ENCODE measurements around the gene WDR72.
"Not testable (repeated sequence)": the region's sequence is repeated elsewhere in the genome, so short reads cannot be mapped to it uniquely, and the experiment has no call there.

Gene WDR72

DNA sequence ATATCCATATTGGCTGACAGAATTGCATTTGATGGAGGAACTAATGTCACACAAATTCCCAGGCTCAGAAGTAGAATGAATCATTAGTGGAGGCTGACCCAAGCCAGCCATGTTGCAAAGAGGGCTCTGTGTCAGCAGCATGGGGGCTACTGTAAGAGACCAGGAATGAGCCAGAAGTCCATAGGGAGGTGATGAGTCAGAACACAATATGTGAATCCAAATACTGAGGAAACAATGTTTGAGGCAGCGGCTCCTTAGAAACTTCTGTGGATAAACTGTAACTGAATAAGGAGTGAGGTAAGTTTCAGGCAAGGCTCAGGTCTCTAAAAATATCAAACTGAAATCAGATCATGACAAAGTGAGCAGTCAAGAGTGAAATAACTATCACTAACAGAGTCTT is 170.7 kb downstream of the WDR72 start:
- no peak for DNase-seq

DNA sequence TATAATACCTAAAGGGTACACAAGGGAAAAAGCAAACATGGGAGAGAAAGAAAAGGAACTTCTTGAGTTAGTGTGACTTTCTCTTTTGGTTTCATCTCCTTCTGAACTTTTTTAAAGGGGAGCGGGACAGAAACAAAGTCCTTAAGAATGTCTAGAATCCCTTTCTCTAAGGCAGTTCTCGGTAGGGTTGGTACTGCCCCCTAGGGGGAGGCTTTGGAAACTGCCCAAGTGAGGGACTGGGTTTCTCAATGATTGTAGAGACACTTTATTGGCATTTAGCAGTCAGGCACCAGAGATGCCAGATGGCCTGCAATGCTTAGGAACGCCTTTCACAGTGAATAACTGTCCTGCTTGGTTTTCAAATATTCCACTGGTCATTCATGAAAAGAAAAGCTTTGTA is 172.7 kb downstream of the WDR72 start:
- DNase-seq: peak; percentile 11

DNA sequence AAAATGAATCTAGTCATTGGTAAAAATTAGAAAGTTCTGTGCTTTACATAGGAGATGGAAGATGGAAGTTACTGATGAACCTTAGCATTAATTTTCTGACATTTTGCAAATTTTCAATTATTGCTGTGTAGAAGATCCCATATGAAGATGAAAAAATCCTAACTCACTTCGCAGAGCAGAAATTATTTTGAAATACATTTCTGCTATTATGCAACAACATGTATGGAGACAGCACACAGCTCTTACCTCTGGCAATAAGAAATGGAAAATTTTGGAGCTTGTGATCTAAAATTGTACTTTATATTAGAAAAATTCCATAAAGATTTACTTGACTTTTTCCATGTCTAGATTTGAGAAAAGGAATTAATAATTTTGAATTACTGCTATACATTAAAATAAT is 177.9 kb downstream of the WDR72 start:
- no peak for DNase-seq

DNA sequence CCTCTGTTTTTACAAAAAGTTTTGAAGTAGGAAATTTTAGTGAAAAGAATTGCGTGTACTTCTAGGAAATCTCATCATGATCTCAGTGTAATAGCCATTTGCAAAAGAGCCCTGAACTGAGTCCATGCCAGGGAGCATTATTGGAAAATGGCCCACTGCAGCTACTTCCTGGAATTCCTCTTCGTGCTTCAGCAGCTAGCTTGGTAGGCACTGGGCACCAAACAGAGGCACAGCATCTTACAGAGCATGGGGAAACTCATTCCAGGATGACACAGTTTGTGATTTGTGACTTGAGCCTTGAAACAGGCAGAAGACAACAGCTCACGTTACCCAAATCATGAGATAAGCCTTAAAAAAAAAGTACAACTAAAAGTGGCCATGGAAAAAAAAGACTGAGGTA is 179.1 kb downstream of the WDR72 start:
- no peak for DNase-seq

DNA sequence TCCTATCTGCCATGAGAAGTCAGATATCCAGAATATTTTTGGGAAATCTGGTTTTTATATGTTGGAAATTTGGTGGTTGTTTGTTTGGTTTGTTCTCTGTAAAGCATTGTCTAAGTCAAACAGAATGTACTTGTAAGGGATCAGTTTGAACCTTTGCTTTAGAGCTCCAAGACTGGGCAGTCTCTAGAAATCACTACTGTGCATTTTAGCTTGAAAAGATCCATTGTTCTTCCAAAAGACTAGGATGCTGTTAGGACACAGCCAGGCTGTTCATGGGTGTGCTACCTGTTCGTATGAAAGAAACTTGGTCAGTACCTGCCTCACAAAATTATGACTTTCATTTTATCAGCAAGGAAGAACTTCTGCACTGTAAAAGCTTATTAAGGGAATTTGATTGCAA is 182.6 kb downstream of the WDR72 start:
- DNase-seq: no peak

DNA sequence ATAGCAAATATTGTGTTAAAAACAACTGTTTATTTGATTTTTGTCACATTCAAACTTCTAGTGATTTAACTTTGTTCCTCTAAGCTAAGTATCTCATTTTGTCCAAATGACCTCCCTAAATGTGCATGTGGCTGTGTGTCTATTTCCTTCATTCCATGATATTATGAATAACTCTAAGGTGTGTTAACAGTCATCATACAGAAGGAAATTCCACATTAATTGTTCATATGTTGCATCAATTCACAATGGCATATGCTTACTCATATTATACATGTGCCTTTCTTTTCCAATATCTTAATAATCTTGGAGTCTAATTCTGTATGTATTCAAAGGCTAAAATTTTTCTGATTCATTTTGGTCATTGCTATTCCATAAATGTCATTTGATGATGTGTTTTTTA is 186.4 kb downstream of the WDR72 start:
- DNase-seq: no peak

DNA sequence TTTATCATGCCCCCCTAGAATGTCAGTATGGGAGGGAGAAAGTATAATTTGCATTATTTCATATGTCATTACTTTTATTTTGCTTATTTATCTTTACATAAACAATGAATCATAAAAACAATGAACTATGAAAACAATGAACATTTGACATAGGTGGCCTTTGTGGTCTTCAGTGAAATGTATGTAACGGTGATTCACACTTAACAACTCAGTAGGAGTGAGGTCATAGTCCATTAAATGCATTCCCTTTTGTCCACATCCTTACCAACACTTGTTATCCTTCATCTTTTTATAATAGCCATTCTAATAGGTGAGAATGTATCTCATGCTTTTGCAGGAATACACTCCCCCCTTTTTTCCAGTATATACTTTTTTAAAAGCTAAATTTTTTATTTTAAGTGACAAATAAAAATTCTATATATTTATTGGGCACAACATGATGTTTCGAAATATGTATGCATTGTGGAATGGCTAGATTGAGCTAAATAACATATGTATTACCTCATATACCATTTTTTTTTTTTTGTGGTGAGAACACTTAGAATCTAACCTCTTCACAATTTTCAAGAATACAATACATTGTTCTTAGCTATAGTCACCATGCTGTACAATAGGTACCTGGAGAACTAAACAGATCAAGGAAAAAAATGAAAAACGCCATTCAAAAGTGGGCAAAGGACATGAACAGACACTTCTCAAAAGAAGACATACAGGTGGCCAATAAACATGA is 189.5 kb downstream of the WDR72 start:
- DNase-seq: no peak

DNA sequence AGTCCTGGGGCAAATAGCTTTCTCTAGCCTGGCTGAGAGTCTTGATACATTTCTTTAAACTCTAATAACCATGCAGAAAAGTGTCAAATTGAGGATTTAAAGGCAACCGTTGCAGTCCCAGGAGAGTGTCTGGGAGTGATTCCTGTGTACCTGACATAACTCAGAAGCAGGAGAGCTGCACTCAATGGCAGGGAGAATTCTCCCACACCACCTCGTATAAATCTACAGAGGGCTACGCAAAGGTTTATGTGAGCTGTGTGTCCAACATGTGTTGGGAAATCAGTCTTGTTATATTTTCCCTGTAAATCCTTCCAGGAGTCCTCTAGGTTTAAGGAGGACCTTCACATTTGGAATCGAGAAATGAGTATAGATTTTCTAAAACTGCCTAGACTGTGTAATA is 192.6 kb downstream of the WDR72 start:
- no peak for DNase-seq

DNA sequence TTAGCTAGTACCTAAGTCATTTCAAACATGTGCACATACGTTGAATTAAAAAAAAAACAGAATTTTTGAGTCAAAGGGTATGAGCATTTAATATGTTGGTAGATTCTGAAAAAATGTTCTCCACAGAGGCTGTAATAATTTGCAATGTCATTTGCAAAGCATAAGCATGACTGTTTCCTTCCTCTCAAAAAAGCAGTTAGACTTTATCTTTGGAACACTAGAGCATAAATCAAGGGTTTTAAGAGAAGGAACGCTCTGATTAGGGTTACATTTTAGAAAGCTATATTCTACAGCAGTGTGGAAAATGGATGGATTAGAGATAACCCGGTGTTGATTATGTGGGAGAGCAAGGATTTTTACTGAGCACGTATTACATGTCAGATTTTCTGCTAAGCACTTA is 193.7 kb downstream of the WDR72 start:
- DNase-seq: no peak

DNA sequence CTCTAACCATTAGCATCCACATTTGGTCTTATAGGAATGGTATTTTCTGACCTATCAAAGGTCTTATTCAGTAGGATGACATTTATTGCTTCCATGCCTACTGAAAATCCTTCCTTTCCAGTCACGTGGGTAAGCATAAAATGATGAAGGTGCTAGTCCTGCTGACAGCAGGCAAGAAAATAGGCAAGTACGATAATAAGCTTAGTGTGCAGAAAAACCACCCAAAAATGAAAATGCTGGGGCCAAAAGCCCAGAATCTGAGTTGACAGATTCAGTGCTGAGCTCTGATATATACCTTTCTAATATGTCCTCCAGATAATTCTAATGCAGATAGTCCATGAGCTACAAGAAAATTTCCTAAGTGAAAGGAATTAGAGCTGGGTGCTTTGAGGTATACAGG is 194.8 kb downstream of the WDR72 start:
- no peak for DNase-seq

DNA sequence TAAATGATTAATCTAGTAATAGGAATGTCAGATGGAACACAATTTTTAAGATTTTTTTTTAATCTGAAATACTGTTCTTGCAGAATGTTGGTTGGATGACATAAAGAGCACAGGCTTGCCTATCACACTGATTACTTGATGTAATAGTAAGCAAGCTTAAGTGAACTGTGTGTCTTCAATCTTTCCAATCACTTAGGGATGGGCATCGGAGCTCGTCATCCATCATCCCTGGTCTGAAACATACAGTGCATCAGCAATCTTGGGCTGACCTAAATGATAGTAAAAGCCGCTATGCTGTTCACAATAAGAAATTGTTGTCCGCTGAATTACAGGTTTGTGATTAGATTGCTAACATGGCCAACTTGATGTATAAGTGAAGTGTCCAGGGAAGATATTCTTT is 195.8 kb downstream of the WDR72 start:
- no peak for DNase-seq

DNA sequence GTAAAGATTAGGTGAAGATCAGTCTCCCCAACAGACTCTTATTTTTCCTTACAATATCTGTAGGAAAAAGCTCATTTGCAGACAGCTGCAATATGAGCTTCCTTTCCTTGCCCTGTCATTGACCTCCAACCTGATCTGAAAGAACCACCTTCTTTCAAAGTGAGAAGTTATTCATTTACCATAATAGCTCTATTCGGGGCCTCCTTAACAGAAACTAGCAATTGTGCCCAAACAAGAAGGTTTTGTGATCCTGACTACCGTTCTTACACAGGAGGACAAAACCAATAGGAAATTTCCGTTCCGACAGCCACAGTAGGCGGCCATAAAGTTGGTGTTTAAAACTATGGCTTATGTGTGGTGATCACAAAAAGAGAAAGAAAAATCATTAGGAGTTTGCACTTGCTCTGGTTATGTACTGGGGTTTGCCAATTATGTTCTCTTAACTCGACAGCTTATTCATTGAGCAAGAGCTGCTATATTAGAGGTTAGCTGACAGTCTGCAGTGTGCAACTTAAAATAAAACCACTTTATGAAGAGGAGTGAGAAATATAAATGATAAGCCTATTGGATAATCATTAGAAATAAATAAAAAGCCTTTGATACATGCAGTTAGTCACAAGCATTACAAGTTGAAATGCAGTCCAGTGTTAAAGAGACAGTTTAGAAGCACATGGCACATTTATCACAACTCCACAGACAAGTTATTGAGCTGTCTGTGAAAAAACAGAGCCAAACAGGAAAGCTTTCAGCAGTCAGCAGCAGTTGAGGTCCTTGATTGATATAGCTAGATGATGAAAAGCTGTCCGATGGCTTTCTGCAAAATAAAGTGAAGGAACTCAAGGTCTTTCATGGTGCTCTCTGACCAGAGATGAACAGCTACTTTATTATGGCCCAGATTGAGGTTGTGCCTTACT is 199.8 kb downstream of the WDR72 start:
- no peak for DNase-seq

DNA sequence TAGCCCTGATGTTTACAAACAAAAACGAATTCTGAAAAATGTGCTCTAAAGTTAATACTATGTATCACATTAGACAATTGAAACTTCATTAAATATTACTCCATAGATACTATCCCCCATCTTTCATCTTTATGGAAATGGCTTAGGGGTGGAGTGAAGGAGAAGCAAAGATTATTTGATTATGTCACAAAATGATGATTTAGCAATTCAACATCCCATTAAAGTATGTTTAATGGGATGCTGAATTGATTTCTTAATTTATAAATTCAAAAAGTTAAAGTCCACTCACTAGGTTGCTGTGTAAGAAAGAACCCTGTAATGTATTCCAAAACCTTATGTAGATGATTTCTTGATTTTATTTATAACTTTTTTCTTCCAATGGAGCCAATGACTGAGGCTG is 201.1 kb downstream of the WDR72 start:
- no peak for DNase-seq

DNA sequence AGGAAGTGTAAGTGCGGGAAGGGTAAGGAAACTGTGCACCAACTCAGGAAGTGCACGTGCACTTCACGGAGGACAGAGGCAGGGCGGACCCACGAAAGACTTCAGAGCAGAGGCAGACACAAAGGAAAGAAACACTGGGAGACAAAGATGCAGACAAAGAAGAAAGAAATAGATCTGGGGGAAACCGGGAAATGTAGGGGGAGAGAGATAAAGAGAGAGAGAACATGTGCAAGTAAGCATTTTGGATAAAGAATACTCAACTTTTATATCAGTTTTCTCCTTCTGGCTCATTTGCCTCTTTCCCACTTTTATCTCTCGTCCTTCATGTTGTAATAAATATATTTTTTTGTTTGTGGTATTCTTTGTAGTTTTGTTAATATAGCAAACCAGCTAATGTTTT is 204.2 kb downstream of the WDR72 start:
- no peak for DNase-seq

DNA sequence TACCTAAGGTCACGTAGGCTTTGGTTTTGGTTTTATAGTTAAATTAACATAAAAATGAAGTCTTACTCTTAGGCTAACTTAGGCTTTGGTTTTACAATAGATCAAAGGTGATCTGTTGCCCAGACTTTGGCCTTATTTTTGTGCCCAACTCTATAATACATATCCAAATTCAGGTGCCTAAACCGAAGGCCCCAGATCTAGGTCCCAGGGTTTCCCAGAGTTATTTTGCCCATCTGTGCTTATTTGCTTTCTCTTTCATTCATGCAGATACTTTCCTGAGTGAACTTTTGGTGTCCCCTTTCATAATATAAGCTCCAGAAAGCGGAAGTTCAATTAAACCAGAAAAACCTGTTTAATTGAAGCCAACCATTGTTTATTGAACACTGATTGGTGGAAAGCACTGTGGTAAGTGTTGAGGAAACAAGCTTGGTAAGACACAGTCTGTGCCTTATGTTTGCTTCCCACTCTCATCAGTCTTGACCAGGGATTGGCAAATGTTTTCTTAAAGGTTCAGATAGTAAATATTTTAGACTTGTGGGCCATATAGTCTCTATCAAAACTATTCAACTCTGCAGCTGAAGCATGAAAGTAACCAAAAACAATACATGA is 209.7 kb downstream of the WDR72 start:
- DNase-seq: peak; percentile 37

DNA sequence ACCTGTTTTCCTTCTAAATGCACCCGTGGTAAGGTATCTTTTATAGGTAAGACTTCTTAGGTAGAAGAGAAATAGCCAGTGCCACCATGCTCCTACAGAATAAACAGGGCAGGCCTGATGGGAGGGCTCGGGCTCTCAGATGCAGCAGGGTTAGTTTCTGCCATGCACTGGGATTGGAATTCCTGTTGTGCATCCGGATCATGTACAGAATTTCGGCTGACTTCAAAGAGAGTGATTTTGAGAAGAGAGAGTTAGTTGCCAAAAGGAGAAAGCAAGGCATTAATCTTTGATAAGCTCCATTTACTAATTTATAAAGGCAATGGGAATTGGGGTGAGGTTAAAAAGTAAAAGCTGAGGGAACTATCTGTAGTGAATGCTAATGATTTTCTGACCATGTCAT is 211.2 kb downstream of the WDR72 start:
- DNase-seq: no peak

DNA sequence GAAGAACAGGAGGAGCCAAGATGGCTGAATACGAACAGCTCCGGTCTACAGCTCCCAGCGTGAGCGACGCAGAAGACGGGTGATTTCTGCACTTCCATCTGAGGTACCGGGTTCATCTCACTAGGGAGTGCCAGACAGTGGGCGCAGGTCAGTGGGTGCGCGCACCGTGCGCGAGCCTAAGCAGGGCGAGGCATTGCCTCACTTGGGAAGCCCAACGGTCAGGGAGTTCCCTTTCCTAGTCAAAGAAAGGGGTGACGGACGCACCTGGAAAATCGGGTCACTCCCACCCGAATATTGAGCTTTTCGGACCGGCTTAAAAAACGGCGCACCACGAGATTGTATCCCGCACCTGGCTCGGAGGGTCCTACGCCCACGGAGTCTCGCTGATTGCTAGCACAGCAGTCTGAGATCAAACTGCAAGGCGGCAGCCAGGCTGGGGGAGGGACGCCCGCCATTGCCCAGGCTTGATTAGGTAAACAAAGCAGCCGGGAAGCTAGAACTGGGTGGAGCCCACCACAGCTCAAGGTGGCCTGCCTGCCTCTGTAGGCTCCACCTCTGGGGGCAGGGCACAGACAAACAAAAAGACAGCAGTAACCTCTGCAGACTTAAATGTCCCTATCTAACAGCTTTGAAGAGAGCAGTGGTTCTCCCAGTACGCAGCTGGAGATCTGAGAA is 218.7 kb downstream of the WDR72 start:
- DNase-seq: not testable (repeated sequence)

DNA sequence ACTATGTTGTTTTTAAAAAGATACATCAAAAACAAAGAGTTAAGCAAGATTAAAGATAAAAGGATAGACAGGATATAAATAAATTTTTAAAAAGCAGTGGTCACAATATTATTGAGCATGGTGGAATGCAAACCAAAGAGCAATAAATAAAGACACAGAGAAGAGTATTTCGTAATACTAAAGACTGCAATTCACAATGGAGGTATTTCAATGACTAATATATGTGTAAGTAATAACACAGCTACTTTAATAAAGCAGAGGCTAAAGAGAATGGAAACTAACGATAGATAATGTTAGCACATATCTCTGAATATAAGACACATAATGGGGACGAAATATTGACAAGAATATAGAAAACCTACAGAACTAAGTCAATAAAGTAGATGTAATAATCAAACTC is 219.6 kb downstream of the WDR72 start:
- DNase-seq: no peak

DNA sequence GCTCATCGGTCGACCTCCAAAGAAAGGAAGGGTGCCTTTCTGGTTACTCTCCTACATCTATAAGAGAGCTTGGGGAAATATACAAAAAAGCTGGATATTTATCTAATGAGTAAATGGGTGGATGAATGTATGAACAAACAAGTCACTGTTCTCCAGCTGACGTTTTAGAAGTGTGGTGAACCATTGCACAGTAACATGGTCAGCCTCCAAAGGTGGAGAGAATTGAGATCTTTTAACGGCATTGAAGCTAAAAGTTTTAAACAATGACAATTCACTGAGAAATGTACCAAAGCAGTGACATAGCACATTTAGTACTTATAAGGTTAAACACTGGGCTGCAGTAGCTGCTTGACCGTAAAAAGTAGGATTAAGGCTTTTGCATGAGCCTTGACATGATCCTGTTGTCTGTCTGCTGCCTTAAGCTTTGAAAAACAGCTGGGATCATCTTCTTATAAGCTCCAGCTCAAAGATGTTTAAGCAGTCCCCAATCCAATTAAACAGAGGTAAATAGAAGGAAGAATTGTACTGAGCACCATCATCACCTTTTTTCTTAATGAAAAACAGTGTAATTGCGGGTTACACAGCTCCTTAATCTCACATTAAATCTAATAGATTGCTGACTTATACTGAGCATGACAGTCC is 222.9 kb downstream of the WDR72 start:
- no peak for DNase-seq

DNA sequence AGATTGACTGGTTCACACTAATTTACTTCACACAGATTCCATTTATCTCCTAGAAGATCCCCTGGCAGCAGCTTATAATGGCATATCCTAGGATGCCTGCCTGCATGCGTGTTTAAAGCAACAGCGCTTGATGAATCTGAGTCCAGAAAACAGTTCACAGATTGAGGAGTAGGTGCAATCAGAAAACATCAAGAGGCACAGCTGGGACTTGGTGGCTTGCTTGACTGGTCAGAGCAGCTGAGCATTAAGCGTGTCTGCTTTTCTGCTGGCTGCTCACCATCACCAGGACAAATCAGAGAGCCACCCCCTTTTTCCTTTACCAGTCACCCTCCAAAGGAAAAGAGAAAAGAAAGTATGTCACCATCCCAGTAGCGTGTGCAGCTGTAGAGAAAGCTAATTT is 223.6 kb downstream of the WDR72 start:
- no peak for DNase-seq

DNA sequence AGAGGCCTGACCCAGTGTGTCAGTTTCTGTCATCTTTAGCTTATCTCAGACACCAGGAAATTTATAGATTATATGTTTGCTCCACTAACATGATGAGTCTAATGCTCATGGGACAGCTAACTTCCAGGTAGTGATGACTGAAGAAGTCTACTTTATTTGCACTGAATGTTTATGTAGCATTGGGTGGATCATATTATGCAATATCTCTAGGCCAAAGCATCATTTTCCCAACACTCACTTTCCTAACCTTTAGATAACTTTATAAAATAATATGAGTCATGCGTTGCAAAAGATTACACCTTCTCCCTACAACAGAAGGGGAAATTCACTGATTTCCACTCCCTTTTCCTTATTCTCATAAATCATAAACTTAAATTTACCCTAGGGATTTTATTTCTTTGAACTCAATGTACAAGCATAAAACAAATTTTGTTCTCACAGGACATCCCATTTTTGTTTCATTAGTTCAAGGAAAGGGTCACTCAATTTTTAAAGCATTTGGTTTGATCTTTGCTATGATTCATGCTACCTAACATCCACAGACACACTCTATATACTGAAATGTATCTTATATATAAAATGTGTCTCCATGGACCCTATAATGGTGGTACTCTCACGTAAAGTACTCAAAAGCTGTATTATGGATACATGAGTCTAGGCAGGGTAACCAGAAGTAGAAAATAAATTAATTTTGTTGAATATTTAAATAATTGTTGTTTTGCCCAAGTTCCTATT is 225.2 kb downstream of the WDR72 start:
- DNase-seq: no peak

DNA sequence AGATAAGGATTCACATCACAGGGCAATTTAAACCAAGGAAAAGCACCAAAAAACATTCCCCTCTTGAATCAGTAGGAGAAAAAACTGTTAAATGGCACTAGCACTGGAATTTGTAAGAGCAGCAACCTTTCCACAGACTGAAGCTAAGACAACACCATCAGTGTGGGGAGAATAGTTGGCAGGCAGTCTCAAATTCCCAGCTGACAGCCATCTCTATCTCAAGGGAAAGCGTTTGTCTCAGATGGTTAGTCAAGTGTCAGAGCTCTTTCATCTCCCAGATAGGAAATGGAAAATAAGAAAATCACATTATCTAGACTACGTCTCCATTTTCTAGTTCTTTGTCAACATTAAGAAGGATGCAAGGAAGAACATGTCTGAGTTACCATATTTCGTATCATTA is 228.7 kb downstream of the WDR72 start:
- DNase-seq: no peak

Data from NCI-H345 (cell line).